ENCODE data around the gene HSBP1L1. TPM values are rescaled to one million over a fixed set of nuclear protein-coding genes. Genes with fewer than 3 reads are reported as not detected.
A peak's percentile ranks its signal among the peaks of the same experiment; 100 is the strongest.

HSBP1L1 gene
- total and polyA plus RNA-seq, 2 of the 13 experiments (the other 11 are each of a cell fraction or from before 2014, with no cell fraction given): 22.6 to 45.1 TPM

- TF ChIP-seq ZNF142 (CRISPR knock-in tag; IDR thresholded peaks at IDR 0.05) (0 out of 2 replicates have a peak, but pooled peaks have one; percentile 15), ZFY (CRISPR knock-in tag; IDR thresholded peaks at IDR 0.05) (peak; percentile 57), HDAC1 (CRISPR knock-in tag; IDR thresholded peaks at IDR 0.05) (0 out of 2 replicates have a peak, but pooled peaks have one; percentile 2), MIER2 (CRISPR knock-in tag; IDR thresholded peaks at IDR 0.05) (no peak), TMF1 (CRISPR knock-in tag; IDR thresholded peaks at IDR 0.05; ENCODE audit: low read depth) (0 out of 2 replicates have a peak, but pooled peaks have one; percentile 40), SAP130 (CRISPR knock-in tag; IDR thresholded peaks at IDR 0.05; ENCODE audit: low read depth) (peak; percentile 31; the same call in 1 of the 2 replicates), ISX (CRISPR knock-in tag; conservative IDR thresholded peaks at IDR 0.05) (no peak), MAF1 (CRISPR knock-in tag; IDR thresholded peaks at IDR 0.05; ENCODE audit: borderline replicate concordance) (no peak), ZBTB34 (CRISPR knock-in tag; IDR thresholded peaks at IDR 0.05) (no peak), AGO2 (optimal IDR thresholded peaks at IDR 0.05; ENCODE audit: low read depth, low read length) (peak; percentile 66), UBTF (CRISPR knock-in tag; IDR thresholded peaks at IDR 0.05) (peak; percentile 90; the same call in 1 of the 2 replicates), ZNF574 (CRISPR knock-in tag; IDR thresholded peaks at IDR 0.05) (peak; percentile 36; the same call in 1 of the 2 replicates), HNRNPL (IDR thresholded peaks at IDR 0.05; ENCODE audit: low read depth, low read length) (peak; percentile 43; the same call in 1 of the 2 replicates), ZFX (CRISPR knock-in tag; IDR thresholded peaks at IDR 0.05; ENCODE audit: low read depth) (peak; percentile 56; the same call in 1 of the 2 replicates), GFI1 (CRISPR knock-in tag; IDR thresholded peaks at IDR 0.05; ENCODE audit: borderline replicate concordance) (no peak)
Measured at GRCh38 chr18:79950515-79951341, 13.7 kb upstream of the HSBP1L1 start (continued).

All from HepG2 (cell line).